GM23248 (cell line): ENCODE data around the gene FSD2. TPM values are rescaled to one million over a fixed set of nuclear protein-coding genes. Genes with fewer than 3 reads are reported as not detected.
A peak's percentile ranks its signal among the peaks of the same experiment; 100 is the strongest.

Source experiments
- DNase-seq: peaks from one replicate; pipeline ENCODE4 v3.0.0-alpha.2; 2015
- H2AFZ ChIP-seq: fragments of 200-600 bp; sonication (generic); 2 replicates; pipeline ENCODE4 v1.6.1; 2016; ENCODE audit warnings: antibody characterized with exemption
- H3F3A ChIP-seq: fragments of 200-600 bp; sonication (generic); 2 replicates; pipeline ENCODE4 v1.6.1; 2016; ENCODE audit warnings: mild to moderate bottlenecking, antibody characterized with exemption, mixed run types; ENCODE audit not compliant: insufficient read depth
- H3K27ac ChIP-seq: fragments of 200-600 bp; sonication (generic); 2 replicates; pipeline ENCODE4 v1.5.1; 2016; ENCODE audit warnings: mild to moderate bottlenecking
- H3K27me3 ChIP-seq: fragments of 200-600 bp; sonication (generic); replicated peaks from 2 replicates; pipeline ENCODE4 v1.6.1; 2016; ENCODE audit warnings: mild to moderate bottlenecking; ENCODE audit not compliant: insufficient read depth
- H3K36me3 ChIP-seq: fragments of 200-600 bp; sonication (generic); 2 replicates; pipeline ENCODE4 v1.6.1; 2016; ENCODE audit warnings: low read depth, mild to moderate bottlenecking
- H3K4me1 ChIP-seq: fragments of 200-600 bp; sonication (generic); 2 replicates; pipeline ENCODE4 v1.6.1; 2016; ENCODE audit warnings: mild to moderate bottlenecking; ENCODE audit not compliant: insufficient read depth
- H3K4me2 ChIP-seq: fragments of 200-600 bp; sonication (generic); one replicate; pipeline ENCODE4 v1.6.1; 2016; ENCODE audit warnings: mild to moderate bottlenecking; ENCODE audit not compliant: unreplicated experiment
- H3K4me3 ChIP-seq: fragments of 200-600 bp; sonication (generic); 2 replicates; pipeline ENCODE4 v1.5.1; 2016; ENCODE audit warnings: mild to moderate bottlenecking
- H3K79me2 ChIP-seq: fragments of 200-600 bp; sonication (generic); 2 replicates; pipeline ENCODE4 v1.6.1; 2016; ENCODE audit warnings: mild to moderate bottlenecking; ENCODE audit not compliant: insufficient read depth
- H3K9ac ChIP-seq: fragments of 200-600 bp; sonication (generic); 2 replicates; pipeline ENCODE4 v1.6.1; 2016; ENCODE audit warnings: mild to moderate bottlenecking
- H3K9me2 ChIP-seq: fragments of 200-600 bp; sonication (generic); 2 replicates; pipeline ENCODE4 v1.6.1; 2016; ENCODE audit warnings: mixed run types, mild to moderate bottlenecking, moderate library complexity; ENCODE audit not compliant: insufficient read depth
- H3K9me3 ChIP-seq: fragments of 200-600 bp; sonication (generic); one replicate; pipeline ENCODE4 v1.6.1; 2017; ENCODE audit warnings: low read depth
- H4K20me1 ChIP-seq: fragments of 200-600 bp; sonication (generic); 2 replicates; pipeline ENCODE4 v1.6.0; 2016; ENCODE audit not compliant: insufficient read depth
- EZH2 ChIP-seq: fragments of 200-600 bp; sonication (generic); IDR thresholded peaks from 2 replicates; pipeline ENCODE4 v1.6.1; 2018; ENCODE audit warnings: antibody characterized with exemption, mild to moderate bottlenecking; ENCODE audit not compliant: insufficient read depth, poor library complexity, severe bottlenecking
- EZH2phosphoT487 ChIP-seq: fragments of 200-600 bp; sonication (generic); IDR thresholded peaks from 2 replicates; pipeline ENCODE4 v1.6.1; 2018; ENCODE audit warnings: antibody characterized with exemption, moderate library complexity, mild to moderate bottlenecking, low read depth; ENCODE audit not compliant: insufficient read depth
- WGBS, 2 experiments: methylation state at CpG; one replicate each; pipeline ENCODE4 v1.1.6; 2015 to 2017; ENCODE audit warnings: low lambda C conversion rate in 2 of 2, low coverage in 1 of 2; ENCODE audit errors: missing lambda C conversion rate in 2 of 2; 5-methylcytosine and 5-hydroxymethylcytosine counted together
- in situ Hi-C: fragments of 300-500 bp; cut with MboI; formaldehyde crosslinking; loops from 2 replicates; pipeline ENCODE4 v1.15.0; 2020
- polyA plus RNA-seq: library from polyadenylated mRNA; unstranded; fragments of >200 nt; fragmentation: Nextera tagmentation; extraction: Ambion mirVana; gene quantifications from 2 replicates; pipeline ENCODE4 v1.2.1, GENCODE V29; 2016
- total RNA-seq: library from RNA; depleted of rRNA; stranded (reverse); fragments of >200 nt; shearing (Covaris generic); gene quantifications from 2 replicates; pipeline ENCODE4 v1.2.3, GENCODE V29; 2014

The FSD2 gene
- total and polyA plus RNA-seq, 2 experiments from 2014 or later: 0.08 TPM; not detected in 1

DNA sequence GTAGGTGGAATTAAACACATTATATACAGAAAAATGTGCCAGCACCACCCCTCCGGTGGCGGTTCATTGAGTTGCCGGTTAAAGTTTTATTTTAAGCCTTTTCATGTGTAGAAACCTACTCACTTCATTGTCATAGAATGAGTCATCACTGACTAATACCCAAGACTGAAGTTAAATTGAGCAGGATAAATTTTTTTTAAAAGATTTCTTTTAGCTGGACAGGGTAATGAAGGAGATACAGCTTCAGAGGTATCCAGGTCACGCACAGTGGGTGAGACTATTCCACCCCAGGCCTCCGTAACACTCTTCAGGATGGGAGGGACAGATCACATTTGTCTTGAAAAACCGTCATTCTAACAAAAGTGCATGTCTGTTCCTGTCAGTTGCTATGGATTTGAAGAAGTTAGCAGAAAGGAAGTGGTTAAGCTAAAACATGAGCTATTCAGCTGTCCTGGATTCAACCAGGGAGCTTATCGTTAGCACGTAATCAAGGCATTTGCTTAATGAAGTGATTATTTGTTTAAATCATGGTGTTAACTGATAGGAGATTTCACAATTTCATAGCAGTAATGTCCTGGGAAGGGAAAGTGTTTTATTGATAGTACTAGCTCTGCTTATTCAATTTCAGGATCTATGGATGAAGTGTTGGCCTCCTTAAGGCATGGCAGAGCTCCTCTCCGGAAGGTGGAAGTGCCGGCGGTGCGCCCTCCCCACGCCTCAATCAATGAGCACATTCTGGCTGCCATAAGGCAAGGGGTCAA lies 26.9 kb upstream of the FSD2 start:
- Histone ChIP-seq H3F3A (peaks cover 51% of the 10 kb centered on the region), H3K4me1 (peaks cover 24% of the 10 kb centered on the region), H4K20me1 (no peaks in the 10 kb centered on the region), H3K4me2 (peak overlapping the region; percentile 75), H3K27me3 (no peaks in the 10 kb centered on the region), H3K9me3 (no peaks in the 10 kb centered on the region), H3K36me3 (peaks cover 68% of the 10 kb centered on the region), H3K9ac (peak overlapping the region; percentile 46), H3K4me3 (peak overlapping the region; percentile 37), H3K79me2 (peaks cover 28% of the 10 kb centered on the region), H3K9me2 (no peaks in the 10 kb centered on the region), H3K27ac (peak overlapping the region; percentile 74), H2AFZ (0 out of 2 replicates have a peak overlapping the region, but pooled peaks have one; percentile 9)
- TF ChIP-seq EZH2 (no peak), EZH2phosphoT487 (no peak)
- in situ Hi-C loops: no loop called here
- WGBS, 2 experiments: 35 to 36% methylated on average over 13 of the region's 13 CpGs
- peak; percentile 95 for DNase-seq

DNA sequence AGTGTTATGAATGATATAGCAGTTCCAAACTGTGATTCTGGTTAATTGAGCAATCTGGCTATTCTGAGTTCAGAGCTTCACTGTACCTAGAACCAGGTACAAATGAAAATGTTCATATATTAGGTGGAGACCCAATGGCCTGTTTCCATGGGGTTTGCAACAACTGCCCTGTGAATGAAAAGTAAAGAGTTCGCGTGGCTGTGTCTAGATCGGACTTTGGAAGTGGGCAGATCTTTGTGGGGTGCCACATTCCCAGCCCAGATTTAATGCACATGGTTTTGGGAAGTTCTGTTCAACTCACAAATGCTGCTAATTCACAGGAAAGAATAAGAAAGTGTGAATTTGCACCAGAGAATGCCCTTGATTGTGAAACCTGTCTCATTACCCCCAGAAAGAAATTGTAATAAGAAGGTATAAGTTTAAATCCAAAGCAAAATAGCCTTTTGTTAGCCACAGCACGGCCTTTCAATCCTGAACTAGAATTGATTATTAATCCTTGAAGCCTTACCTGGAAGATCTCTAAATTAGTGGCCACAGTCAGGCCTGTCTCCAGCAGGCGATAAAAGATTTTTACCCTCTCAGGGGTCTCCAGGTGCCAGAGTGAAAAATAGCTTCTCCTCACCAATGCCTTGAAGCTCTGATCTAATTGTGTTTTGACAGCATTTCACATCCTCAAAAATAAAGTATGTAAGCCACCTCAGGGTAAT lies 26.2 kb upstream of the FSD2 start:
- no peaks in the 10 kb centered on the region for H3K9me2 ChIP-seq
- DNase-seq: no peak
- peaks cover 24% of the 10 kb centered on the region for H3K4me1 ChIP-seq
- H3F3A ChIP-seq: peaks cover 56% of the 10 kb centered on the region
- peak overlapping the region; percentile 29; the same call in 1 of the 2 replicates for H3K9ac ChIP-seq
- H3K27me3 ChIP-seq: no peaks in the 10 kb centered on the region
- no peaks in the 10 kb centered on the region for H3K9me3 ChIP-seq
- H3K4me3 ChIP-seq: no peak overlapping the region
- peaks cover 28% of the 10 kb centered on the region for H3K79me2 ChIP-seq
- 93 to 95% methylated on average over 5 of the region's 5 CpGs for WGBS, 2 experiments
- H3K36me3 ChIP-seq: peaks cover 68% of the 10 kb centered on the region
- in situ Hi-C loops: no loop called here
- no peak for TF ChIP-seq EZH2
- TF ChIP-seq EZH2phosphoT487: no peak
- no peaks in the 10 kb centered on the region for H4K20me1 ChIP-seq
- H3K4me2 ChIP-seq: peak overlapping the region; percentile 75
- H2AFZ ChIP-seq: no peak overlapping the region
- H3K27ac ChIP-seq: peak overlapping the region; percentile 74

DNA sequence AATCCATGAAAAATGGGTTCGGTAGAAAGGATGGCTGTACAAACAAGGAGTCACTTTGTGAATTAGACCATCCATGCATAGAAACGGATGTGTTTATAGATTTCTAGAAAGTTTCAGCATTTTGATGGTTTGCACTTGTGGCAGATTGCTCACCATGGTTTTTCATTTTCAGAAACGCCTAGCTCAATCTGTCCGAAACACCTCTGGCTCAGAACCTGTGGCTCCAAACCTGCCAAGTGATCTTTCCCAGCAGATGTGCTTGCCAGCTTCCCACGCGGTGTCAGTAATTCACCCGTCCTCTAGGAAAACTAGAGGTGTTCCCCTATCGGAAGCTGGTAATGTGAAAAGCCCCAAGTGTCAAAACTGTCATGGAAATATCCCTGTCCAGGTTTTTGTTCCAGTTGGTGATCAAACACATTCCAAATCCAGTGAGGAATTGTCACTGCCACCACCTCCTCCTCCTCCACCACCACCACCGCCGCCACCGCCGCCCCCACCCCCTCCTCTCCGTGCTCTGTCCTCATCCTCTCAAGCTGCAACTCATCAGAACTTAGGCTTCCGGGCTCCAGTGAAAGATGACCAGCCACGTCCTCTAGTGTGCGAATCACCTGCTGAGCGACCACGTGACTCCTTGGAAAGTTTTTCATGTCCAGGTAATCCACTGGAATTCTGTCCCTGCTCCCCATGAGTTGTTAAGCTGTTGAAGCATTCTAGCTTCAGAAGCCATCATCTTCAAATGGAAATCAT lies 24.7 kb upstream of the FSD2 start:
- in situ Hi-C loops: no loop called here
- H3K9ac ChIP-seq: no peak overlapping the region
- H3K4me1 ChIP-seq: peaks cover 24% of the 10 kb centered on the region
- H3K9me3 ChIP-seq: no peaks in the 10 kb centered on the region
- no peak for TF ChIP-seq EZH2phosphoT487
- TF ChIP-seq EZH2: no peak
- H3K4me3 ChIP-seq: no peak overlapping the region
- no peaks in the 10 kb centered on the region for H4K20me1 ChIP-seq
- H3K9me2 ChIP-seq: no peaks in the 10 kb centered on the region
- WGBS, 2 experiments: 87 to 89% methylated on average over 15 to 18 of the region's 18 CpGs
- no peak overlapping the region for H3K4me2 ChIP-seq
- no peak overlapping the region for H3K27ac ChIP-seq
- peaks cover 24% of the 10 kb centered on the region for H3K79me2 ChIP-seq
- H3F3A ChIP-seq: peaks cover 62% of the 10 kb centered on the region
- no peak overlapping the region for H2AFZ ChIP-seq
- peaks cover 68% of the 10 kb centered on the region for H3K36me3 ChIP-seq
- no peak for DNase-seq
- H3K27me3 ChIP-seq: no peaks in the 10 kb centered on the region

DNA sequence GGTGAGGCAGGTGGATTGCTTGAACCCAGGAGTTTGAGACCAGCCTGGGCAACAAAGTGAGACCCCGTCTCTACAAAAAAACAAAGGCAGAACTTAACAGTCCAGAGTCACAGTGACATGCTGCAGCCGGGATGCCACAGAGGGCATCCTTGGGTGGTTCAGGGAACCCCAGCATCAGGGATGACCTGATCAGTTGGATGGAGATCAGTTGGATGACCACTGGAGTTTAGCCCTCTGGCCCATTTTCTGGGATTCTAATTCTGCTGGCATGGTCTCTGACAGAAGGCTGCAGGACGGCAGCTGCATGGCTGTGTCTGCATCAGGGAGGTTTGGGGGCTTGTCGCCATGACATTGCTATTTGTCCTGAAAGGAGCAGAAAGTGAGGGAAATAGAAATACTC lies 23.4 kb upstream of the FSD2 start:
- Histone ChIP-seq H3K27me3 (no peaks in the 10 kb centered on the region), H3K4me3 (no peak overlapping the region), H3K9me2 (no peaks in the 10 kb centered on the region), H3F3A (peaks cover 62% of the 10 kb centered on the region), H2AFZ (no peak overlapping the region), H3K27ac (no peak overlapping the region), H3K9me3 (no peaks in the 10 kb centered on the region), H3K4me1 (peaks cover 24% of the 10 kb centered on the region), H3K79me2 (peaks cover 14% of the 10 kb centered on the region), H3K36me3 (peaks cover 69% of the 10 kb centered on the region), H3K9ac (no peak overlapping the region), H3K4me2 (no peak overlapping the region), H4K20me1 (no peaks in the 10 kb centered on the region)
- in situ Hi-C loops: no loop called here
- WGBS, 2 experiments: 82 to 88% methylated on average over 4 of the region's 4 CpGs
- DNase-seq: no peak
- TF ChIP-seq EZH2: no peak
- no peak for TF ChIP-seq EZH2phosphoT487
